Fibroblast of lung (primary cell): ENCODE data around the gene REPS1.

ENCODE experiments used
- CTCF ChIP-seq, 2 donors: IDR thresholded peaks in 1 of 2; conservative IDR thresholded peaks in 1 of 2; 1 replicate in 1 of 2; 2 replicates in 1 of 2; pipeline ENCODE4 v1.5.1; 2011 to 2012; ENCODE audit warnings: low read length in 2 of 2, control low read depth in 1 of 2, inconsistent platforms in 1 of 2, low read depth in 1 of 2, mild to moderate bottlenecking in 1 of 2
- EZH2 ChIP-seq: IDR thresholded peaks from 2 replicates; pipeline ENCODE4 v1.5.1; 2012; ENCODE audit warnings: low read length, control low read depth, mild to moderate bottlenecking; ENCODE audit errors: missing control alignments

DNA sequence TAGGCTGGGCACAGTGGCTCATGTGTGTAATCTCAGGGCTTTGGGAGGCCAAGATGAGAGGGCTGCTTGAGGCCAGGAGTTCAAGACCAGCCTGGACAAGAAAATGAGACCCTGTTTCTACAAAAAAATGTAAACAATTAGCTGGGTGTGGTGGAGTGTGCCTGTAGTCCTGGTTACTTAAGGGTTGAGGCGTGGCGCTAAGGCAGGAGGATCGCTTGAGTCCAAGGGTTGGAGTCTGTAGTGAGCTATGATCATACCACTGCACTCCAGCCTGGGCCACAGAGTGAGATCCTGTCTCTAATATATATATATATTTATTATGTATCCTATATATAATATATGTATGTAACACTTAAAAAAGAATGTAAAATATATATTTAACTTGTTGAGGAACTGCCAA, 32.6 kb upstream of the REPS1 start:
- no peak for TF ChIP-seq CTCF (conservative IDR thresholded peaks at IDR 0.05 in 1 of 2, IDR thresholded peaks at IDR 0.05 in 1 of 2; ENCODE audit: low read depth in 1 of 2, low read length in 2 of 2)
- TF ChIP-seq EZH2, result no peak
